Testis (tissue), 3 donors: ENCODE measurements around the gene FHOD3. TPM values are rescaled to one million over a fixed set of nuclear protein-coding genes. Genes with fewer than 3 reads are reported as not detected.

ENCODE experiments used
- DNase-seq: peaks from one replicate; pipeline ENCODE4 v3.0.0-alpha.2; 2019
- H3K27ac ChIP-seq, 2 donors: fragments of 200-600 bp; sonication (generic); one replicate each; pipeline ENCODE4 v1.5.1; 2019
- H3K27me3 ChIP-seq: fragments of 200-600 bp; sonication (generic); one replicate; pipeline ENCODE4 v1.5.1; 2019
- H3K36me3 ChIP-seq: fragments of 200-600 bp; sonication (generic); one replicate; pipeline ENCODE4 v1.5.1; 2017; ENCODE audit warnings: low read depth; ENCODE audit errors: missing control alignments
- H3K4me1 ChIP-seq: fragments of 200-600 bp; sonication (generic); one replicate; pipeline ENCODE4 v1.5.1; 2019
- H3K4me3 ChIP-seq, 2 donors: fragments of 200-600 bp; sonication (generic); one replicate each; pipeline ENCODE4 v1.5.1; 2017 to 2019
- H3K9me3 ChIP-seq: fragments of 200-600 bp; sonication (generic); one replicate; pipeline ENCODE4 v1.5.1; 2017
- CTCF ChIP-seq, 3 experiments: fragments of 450-650 bp in 2 of 3; fragments of 200-600 bp in 1 of 3; sonication (generic) in 1 of 3; IDR thresholded peaks; one replicate each; pipeline ENCODE4 v1.5.1; 2016 to 2019; ENCODE audit warnings: antibody characterized with exemption in 3 of 3, mild to moderate bottlenecking in 2 of 3, moderate library complexity in 1 of 3
- POLR2A ChIP-seq: fragments of 450-650 bp; IDR thresholded peaks from one replicate; pipeline ENCODE4 v1.6.1; 2017; ENCODE audit warnings: antibody characterized with exemption, mild to moderate bottlenecking, moderate library complexity
- WGBS, 2 donors: methylation state at CpG; one replicate each; pipeline ENCODE4 v1.1.5; 2018; 5-methylcytosine and 5-hydroxymethylcytosine counted together
- intact Hi-C: fragments of 100-400 bp; cut with DNase I; formaldehyde crosslinking; loops from one replicate; pipeline ENCODE4 v1.15.1; 2023; ENCODE audit warnings: low total_unique reads
- polyA plus RNA-seq: library from polyadenylated mRNA; stranded (reverse); fragments of 350-450 nt; fragmentation: Illumina TruSeq; extraction: RNeasy Lipid Tissue Mini Kit (QIAGEN cat#74804); gene quantifications from one replicate; pipeline ENCODE4 v1.2.3, GENCODE V29; 2014; ENCODE audit warnings: low read depth, low replicate concordance; ENCODE audit not compliant: insufficient read depth
- total RNA-seq, 2 donors: library from RNA; depleted of rRNA; stranded (reverse); fragments of >200 nt; gene quantifications; one replicate each; pipeline ENCODE4 v1.2.3, GENCODE V29; 2016

FHOD3 gene
- total and polyA plus RNA-seq, 3 donors from 2014 or later, result 6.5 to 46.8 (median 37.3) TPM

- no peaks in the 10 kb centered on the region for H3K4me1 ChIP-seq
- no peaks in the 10 kb centered on the region for H3K9me3 ChIP-seq
- no peak overlapping the region for H3K4me3 ChIP-seq
- no peak for DNase-seq
- H3K36me3 ChIP-seq, result no peaks in the 10 kb centered on the region
- TF ChIP-seq CTCF (IDR thresholded peaks at IDR 0.05) (no peak), POLR2A (no peak)
- WGBS, 2 donors, result 85 to 88% methylated on average over 2 of the region's 2 CpGs
- intact Hi-C loops, result no loop called here
- no peaks in the 10 kb centered on the region for H3K27me3 ChIP-seq
- no peak overlapping the region for H3K27ac ChIP-seq
Measured at GRCh38 chr18:36675542-36675941, 378.0 kb downstream of the FHOD3 start.

GRCh38 chr18:36676629-36677028, 379.1 kb downstream of the FHOD3 start:
- H3K36me3 ChIP-seq, result no peaks in the 10 kb centered on the region
- no peak for DNase-seq
- WGBS, 2 donors, result 0% methylated on average over 1 of the region's 1 CpG
- H3K4me3 ChIP-seq, result no peak overlapping the region
- H3K27me3 ChIP-seq, result no peaks in the 10 kb centered on the region
- H3K4me1 ChIP-seq, result no peaks in the 10 kb centered on the region
- H3K9me3 ChIP-seq, result no peaks in the 10 kb centered on the region
- no peak overlapping the region for H3K27ac ChIP-seq
- no peak for TF ChIP-seq POLR2A
- no peak for TF ChIP-seq CTCF (IDR thresholded peaks at IDR 0.05)
- intact Hi-C loops, result no loop called here

- H3K27me3 ChIP-seq, result no peaks in the 10 kb centered on the region
- no peaks in the 10 kb centered on the region for H3K36me3 ChIP-seq
- no peaks in the 10 kb centered on the region for H3K4me1 ChIP-seq
- no peaks in the 10 kb centered on the region for H3K9me3 ChIP-seq
- intact Hi-C loops, result no loop called here
- no peak for DNase-seq
- TF ChIP-seq POLR2A, result no peak
- TF ChIP-seq CTCF (IDR thresholded peaks at IDR 0.05), result no peak
- H3K27ac ChIP-seq, result no peak overlapping the region
- H3K4me3 ChIP-seq, result no peak overlapping the region
Measured at GRCh38 chr18:36680042-36680441, 382.5 kb downstream of the FHOD3 start.

GRCh38 chr18:36685580-36685979, 388.1 kb downstream of the FHOD3 start:
- Histone ChIP-seq H3K36me3 (no peaks in the 10 kb centered on the region), H3K27ac (no peak overlapping the region), H3K9me3 (no peaks in the 10 kb centered on the region), H3K27me3 (no peaks in the 10 kb centered on the region), H3K4me1 (no peaks in the 10 kb centered on the region), H3K4me3 (no peak overlapping the region)
- intact Hi-C loops, result loop anchor here (5.0 kb wide), 1 partner anchor 72 kb away; no protein-coding TSS in a partner anchor
- no peak for TF ChIP-seq POLR2A
- DNase-seq, result no peak
- WGBS, 2 donors, result 82 to 92% methylated on average over 2 of the region's 2 CpGs

GRCh38 chr18:36688020-36688965, 390.8 kb downstream of the FHOD3 start:
- Histone ChIP-seq H3K9me3 (no peaks in the 10 kb centered on the region), H3K27me3 (no peaks in the 10 kb centered on the region), H3K27ac (no peak overlapping the region), H3K4me1 (no peaks in the 10 kb centered on the region), H3K4me3 (no peak overlapping the region), H3K36me3 (no peaks in the 10 kb centered on the region)
- intact Hi-C loops, result loop anchor here (5.0 kb wide), 1 partner anchor 69 kb away; no protein-coding TSS in a partner anchor
- 74 to 75% methylated on average over 3 of the region's 3 CpGs for WGBS, 2 donors
- peak; percentile 72 for DNase-seq
- peak; percentile 55 to 82 (median 74) for TF ChIP-seq CTCF (IDR thresholded peaks at IDR 0.05)
- no peak for TF ChIP-seq POLR2A
